ENCODE measurements around the gene PFDN4. TPM values are rescaled to one million over a fixed set of nuclear protein-coding genes. Genes with fewer than 3 reads are reported as not detected.

PFDN4 gene
- total and polyA plus RNA-seq, 2 of the 13 experiments (the other 11 are each of a cell fraction or from before 2014, with no cell fraction given), result 59.8 to 227 TPM

- peak; percentile 98 for TF ChIP-seq FOXA3 (CRISPR knock-in tag; IDR thresholded peaks at IDR 0.05)
- TF ChIP-seq HNF1A (IDR thresholded peaks at IDR 0.05; ENCODE audit: low read depth), result peak; percentile 88
- TF ChIP-seq HNF1A (CRISPR knock-in tag; IDR thresholded peaks at IDR 0.05; ENCODE audit: borderline replicate concordance), result peak; percentile 98
- TF ChIP-seq TFDP1 (CRISPR knock-in tag; IDR thresholded peaks at IDR 0.05; ENCODE audit: borderline replicate concordance), result peak; percentile 51; the same call in 1 of the 2 replicates
- peak; percentile 88; the same call in 1 of the 2 replicates for TF ChIP-seq HOXD1 (CRISPR knock-in tag; IDR thresholded peaks at IDR 0.05)
- TF ChIP-seq ZSCAN21 (CRISPR knock-in tag; IDR thresholded peaks at IDR 0.05; ENCODE audit: borderline replicate concordance), result peak; percentile 53
- peak; percentile 62; the same call in 1 of the 2 replicates for TF ChIP-seq ATF1 (CRISPR knock-in tag; IDR thresholded peaks at IDR 0.05)
- peak; percentile 65; the same call in 1 of the 2 replicates for TF ChIP-seq GATA4 (IDR thresholded peaks at IDR 0.05; ENCODE audit: borderline replicate concordance, low read depth)
- TF ChIP-seq CCDC6 (CRISPR knock-in tag; IDR thresholded peaks at IDR 0.05), result peak; percentile 52; the same call in 1 of the 2 replicates
- TF ChIP-seq ZNF280B (CRISPR knock-in tag; IDR thresholded peaks at IDR 0.05; ENCODE audit: borderline replicate concordance), result no peak
- TF ChIP-seq ZBTB38 (CRISPR knock-in tag; IDR thresholded peaks at IDR 0.05), result peak; percentile 71
- TF ChIP-seq NR1H2 (CRISPR knock-in tag; IDR thresholded peaks at IDR 0.05; ENCODE audit: borderline replicate concordance, low read depth), result no peak
- TF ChIP-seq RFX3 (CRISPR knock-in tag; IDR thresholded peaks at IDR 0.05), result peak; percentile 45; the same call in 1 of the 2 replicates
- peak; percentile 86 for TF ChIP-seq ZSCAN31 (CRISPR knock-in tag; IDR thresholded peaks at IDR 0.05; ENCODE audit: low read depth)
- peak; percentile 88 for TF ChIP-seq PHF5A (CRISPR knock-in tag; IDR thresholded peaks at IDR 0.05; ENCODE audit: low read depth, unreplicated experiment)
- TF ChIP-seq ZSCAN22 (CRISPR knock-in tag; IDR thresholded peaks at IDR 0.05), result no peak
- TF ChIP-seq GPN1 (CRISPR knock-in tag; IDR thresholded peaks at IDR 0.05; ENCODE audit: borderline replicate concordance), result no peak
- no peak; the same call in 1 of the 2 replicates for TF ChIP-seq ZNF816 (CRISPR knock-in tag; IDR thresholded peaks at IDR 0.05; ENCODE audit: borderline replicate concordance)
- peak; percentile 96 for TF ChIP-seq ARID3A (IDR thresholded peaks at IDR 0.05; ENCODE audit: low read depth, low read length)
- TF ChIP-seq NFKB2 (CRISPR knock-in tag; IDR thresholded peaks at IDR 0.05; ENCODE audit: borderline replicate concordance), result no peak
- TF ChIP-seq KLF9 (CRISPR knock-in tag; IDR thresholded peaks at IDR 0.05; ENCODE audit: low read depth), result 0 out of 2 replicates have a peak, but pooled peaks have one; percentile 56
These were observed 13.0 kb upstream of the PFDN4 start (continued) for GRCh38 chr20:54194724-54195438.
